ENCODE results near the gene PGGHG. TPM values are rescaled to one million over a fixed set of nuclear protein-coding genes. Genes with fewer than 3 reads are reported as not detected.

Gene PGGHG
- 35.6 to 49.5 TPM (median 49.4 TPM) in 3 replicates for total RNA-seq
- long read RNA-seq, partial matches to known transcripts = 30 of 101 reads
- long read RNA-seq, other reads (novel, unspliced or antisense) = 67 of 101 reads

- no peaks in the 10 kb centered on the region for H3K9me3 Mint-ChIP-seq (ENCODE audit: low read depth)
- H3K4me3 Mint-ChIP-seq (ENCODE audit: unreplicated experiment) = peak within 1 kb of the TSS; percentile 69
- peaks cover 7% of the 10 kb centered on the region for H3K36me3 Mint-ChIP-seq (ENCODE audit: low read depth)
- peaks cover 16% of the 10 kb centered on the region for H3K4me1 Mint-ChIP-seq (ENCODE audit: low read depth)
- no peaks in the 10 kb centered on the region for H3K27me3 Mint-ChIP-seq (ENCODE audit: low read depth)
- no peak for TF ChIP-seq CTCF (IDR thresholded peaks at IDR 0.05)
- DNase-seq (ENCODE audit: low spot score) = peak; percentile 72
- peak within 1 kb of the TSS; percentile 22 for H3K27ac Mint-ChIP-seq (ENCODE audit: unreplicated experiment)
These were observed at the start of gene PGGHG for GRCh38 chr11:288478-289397. Gene PGGHG (plus strand): TSS chr11:289126. CDS start chr11:289817, 691 bp downstream.

- peaks cover 21% of the 10 kb centered on the region for H3K36me3 Mint-ChIP-seq (ENCODE audit: low read depth)
- no peak overlapping the region for H3K4me3 Mint-ChIP-seq (ENCODE audit: unreplicated experiment)
- no peak for TF ChIP-seq CTCF (IDR thresholded peaks at IDR 0.05)
- H3K27ac Mint-ChIP-seq (ENCODE audit: unreplicated experiment) = no peak overlapping the region
- no peaks in the 10 kb centered on the region for H3K9me3 Mint-ChIP-seq (ENCODE audit: low read depth)
- peaks cover 26% of the 10 kb centered on the region for H3K4me1 Mint-ChIP-seq (ENCODE audit: low read depth)
- no peak for DNase-seq (ENCODE audit: low spot score)
- no peaks in the 10 kb centered on the region for H3K27me3 Mint-ChIP-seq (ENCODE audit: low read depth)
These were observed 48.6 kb upstream of the PGGHG start for GRCh38 chr11:240315-240714.

DNA sequence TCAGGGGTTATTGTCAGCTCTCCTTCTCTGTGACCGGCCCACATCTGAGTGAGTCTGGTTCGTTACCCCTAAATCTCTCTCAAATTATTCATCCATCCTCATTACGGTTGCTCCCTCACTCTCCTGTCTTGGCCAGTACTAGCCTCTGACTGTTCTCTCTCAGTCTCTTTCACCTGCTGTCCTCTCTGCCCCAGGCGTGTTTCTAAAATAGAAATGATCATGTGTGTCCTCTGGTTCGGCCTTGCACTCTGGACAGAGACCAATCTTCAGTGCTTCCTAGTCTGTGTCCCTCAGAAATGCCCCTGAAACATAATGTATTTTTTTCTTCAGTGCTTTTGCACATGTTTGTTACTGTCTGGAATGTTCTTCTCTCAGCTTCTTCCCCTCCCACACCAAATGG lies 47.3 kb upstream of the PGGHG start:
- H3K4me3 Mint-ChIP-seq (ENCODE audit: unreplicated experiment) = no peak overlapping the region
- peaks cover 26% of the 10 kb centered on the region for H3K36me3 Mint-ChIP-seq (ENCODE audit: low read depth)
- TF ChIP-seq CTCF (IDR thresholded peaks at IDR 0.05) = no peak
- H3K9me3 Mint-ChIP-seq (ENCODE audit: low read depth) = no peaks in the 10 kb centered on the region
- H3K4me1 Mint-ChIP-seq (ENCODE audit: low read depth) = peaks cover 22% of the 10 kb centered on the region
- peak overlapping the region; percentile 18 for H3K27ac Mint-ChIP-seq (ENCODE audit: unreplicated experiment)
- no peaks in the 10 kb centered on the region for H3K27me3 Mint-ChIP-seq (ENCODE audit: low read depth)
- DNase-seq (ENCODE audit: low spot score) = no peak

DNA sequence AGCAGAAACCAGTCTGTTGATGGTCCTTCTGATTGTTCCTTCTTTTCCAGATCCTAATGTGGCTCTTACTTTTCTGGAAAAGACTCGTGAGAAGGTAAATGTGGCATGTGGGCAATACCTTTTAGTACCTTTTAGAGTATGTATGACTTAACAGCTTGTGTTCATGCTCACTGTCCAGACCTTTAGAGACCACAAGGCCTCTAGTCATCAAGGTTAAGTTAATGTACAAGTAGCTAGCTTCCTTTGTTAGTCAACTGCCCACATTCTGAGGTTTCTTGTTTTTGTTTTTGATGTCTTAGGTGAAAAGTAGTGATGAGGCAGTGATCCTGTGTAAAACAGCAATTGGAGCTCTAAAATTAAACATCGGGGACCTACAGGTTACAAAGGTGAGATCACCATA lies 44.5 kb upstream of the PGGHG start:
- H3K9me3 Mint-ChIP-seq (ENCODE audit: low read depth) = no peaks in the 10 kb centered on the region
- H3K36me3 Mint-ChIP-seq (ENCODE audit: low read depth) = peaks cover 41% of the 10 kb centered on the region
- no peak overlapping the region for H3K4me3 Mint-ChIP-seq (ENCODE audit: unreplicated experiment)
- DNase-seq (ENCODE audit: low spot score) = no peak
- H3K27me3 Mint-ChIP-seq (ENCODE audit: low read depth) = no peaks in the 10 kb centered on the region
- no peak for TF ChIP-seq CTCF (IDR thresholded peaks at IDR 0.05)
- no peak overlapping the region for H3K27ac Mint-ChIP-seq (ENCODE audit: unreplicated experiment)
- peaks cover 6% of the 10 kb centered on the region for H3K4me1 Mint-ChIP-seq (ENCODE audit: low read depth)

DNA sequence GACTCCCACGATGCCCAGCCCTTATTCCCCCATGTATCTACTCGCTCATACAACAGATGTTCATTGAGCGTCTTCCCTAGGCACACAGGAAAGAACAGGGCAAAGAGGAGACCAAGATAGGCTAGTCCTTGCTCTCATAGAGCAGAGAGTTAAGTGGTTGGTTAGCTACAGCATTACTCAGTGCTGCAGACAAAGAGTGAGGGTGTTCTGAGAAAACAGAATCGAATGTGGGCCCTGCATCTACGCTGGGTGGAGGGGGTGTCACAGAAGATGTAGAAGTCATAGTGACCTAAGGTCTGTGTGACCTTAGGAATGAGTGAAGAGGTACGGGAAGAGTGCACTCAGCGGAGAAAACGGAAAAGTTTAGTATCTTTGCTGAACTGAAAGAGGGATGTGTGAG lies 39.9 kb upstream of the PGGHG start:
- Mint-ChIP-seq H3K27me3 (ENCODE audit: low read depth) (no peaks in the 10 kb centered on the region), H3K4me1 (ENCODE audit: low read depth) (no peaks in the 10 kb centered on the region), H3K4me3 (ENCODE audit: unreplicated experiment) (no peak overlapping the region), H3K36me3 (ENCODE audit: low read depth) (peaks cover 47% of the 10 kb centered on the region), H3K27ac (ENCODE audit: unreplicated experiment) (peak overlapping the region; percentile 30), H3K9me3 (ENCODE audit: low read depth) (no peaks in the 10 kb centered on the region)
- DNase-seq (ENCODE audit: low spot score) = no peak
- no peak for TF ChIP-seq CTCF (IDR thresholded peaks at IDR 0.05)
